H9 (cell line): ENCODE data around the gene FBP2. TPM values are rescaled to one million over a fixed set of nuclear protein-coding genes. Genes with fewer than 3 reads are reported as not detected.

Experiments used
- DNase-seq: peaks from one replicate; pipeline ENCODE4 v3.0.0-alpha.2; 2017
- H2AFZ ChIP-seq: one replicate; pipeline ENCODE4 v1.6.1; 2013; ENCODE audit warnings: mild to moderate bottlenecking, low read length, control low read depth, moderate library complexity
- H2AK5ac ChIP-seq: 2 replicates; pipeline ENCODE4 v1.6.1; 2013; ENCODE audit warnings: low read length, control low read depth, mixed read lengths; ENCODE audit not compliant: insufficient read length
- H2BK120ac ChIP-seq: one replicate; pipeline ENCODE4 v1.6.1; 2013; ENCODE audit warnings: low read depth, mild to moderate bottlenecking, low read length, control low read depth, inconsistent platforms; ENCODE audit not compliant: poor library complexity, severe bottlenecking
- H2BK12ac ChIP-seq: 2 replicates; pipeline ENCODE4 v1.6.1; 2013; ENCODE audit warnings: low read length, control low read depth, mixed read lengths, low read depth; ENCODE audit not compliant: insufficient read length
- H2BK15ac ChIP-seq: 2 replicates; pipeline ENCODE4 v1.6.1; 2013; ENCODE audit warnings: low read depth, low read length, control low read depth
- H2BK20ac ChIP-seq: one replicate; pipeline ENCODE4 v1.6.1; 2013; ENCODE audit warnings: low read depth, mild to moderate bottlenecking, low read length, control low read depth, inconsistent platforms; ENCODE audit not compliant: poor library complexity, severe bottlenecking
- H2BK5ac ChIP-seq: 2 replicates; pipeline ENCODE4 v1.6.1; 2013; ENCODE audit warnings: low read length, control low read depth, mixed read lengths; ENCODE audit not compliant: insufficient read length
- H3K14ac ChIP-seq: 2 replicates; pipeline ENCODE4 v1.6.1; 2013; ENCODE audit warnings: low read length, control low read depth; ENCODE audit not compliant: insufficient read depth
- H3K18ac ChIP-seq: 2 replicates; pipeline ENCODE4 v1.6.1; 2013; ENCODE audit warnings: low read depth, mild to moderate bottlenecking, mixed read lengths, low read length, control low read depth; ENCODE audit not compliant: insufficient read length
- H3K23ac ChIP-seq: 2 replicates; pipeline ENCODE4 v1.6.1; 2013; ENCODE audit warnings: low read length, control low read depth, mixed read lengths, low read depth; ENCODE audit not compliant: insufficient read length
- H3K23me2 ChIP-seq: 2 replicates; pipeline ENCODE4 v1.6.1; 2013; ENCODE audit warnings: low read depth, mild to moderate bottlenecking, mixed read lengths, low read length, control low read depth; ENCODE audit not compliant: insufficient read length, poor library complexity, severe bottlenecking
- H3K27ac ChIP-seq: 2 replicates; pipeline ENCODE4 v1.5.1; 2013; ENCODE audit warnings: low read length, control low read depth, mixed read lengths, low read depth; ENCODE audit not compliant: insufficient read length
- H3K27me3 ChIP-seq: 2 replicates; pipeline ENCODE4 v1.6.1; 2013; ENCODE audit warnings: low read length, control low read depth, inconsistent platforms; ENCODE audit not compliant: insufficient read depth
- H3K4ac ChIP-seq: 2 replicates; pipeline ENCODE4 v1.6.1; 2013; ENCODE audit warnings: low read depth, mild to moderate bottlenecking, control low read depth, inconsistent platforms, low read length, moderate library complexity
- H3K4me1 ChIP-seq: 2 replicates; pipeline ENCODE4 v1.6.1; 2013; ENCODE audit warnings: low read length, control low read depth, inconsistent platforms; ENCODE audit not compliant: insufficient read depth
- H3K4me2 ChIP-seq: 2 replicates; pipeline ENCODE4 v1.6.1; 2013; ENCODE audit warnings: low read length, control low read depth, mixed read lengths; ENCODE audit not compliant: insufficient read length, insufficient read depth
- H3K56ac ChIP-seq: 2 replicates; pipeline ENCODE4 v1.6.1; 2013; ENCODE audit warnings: low read depth, mild to moderate bottlenecking, mixed read lengths, low read length, control low read depth; ENCODE audit not compliant: insufficient read length
- H3K79me1 ChIP-seq: 2 replicates; pipeline ENCODE4 v1.6.1; 2013; ENCODE audit warnings: low read depth, mild to moderate bottlenecking, moderate library complexity, low read length, control low read depth, inconsistent platforms; ENCODE audit not compliant: insufficient read depth, poor library complexity, severe bottlenecking
- H3K79me2 ChIP-seq: 2 replicates; pipeline ENCODE4 v1.6.1; 2013; ENCODE audit warnings: low read length, control low read depth, inconsistent platforms; ENCODE audit not compliant: insufficient read depth
- H3K9ac ChIP-seq: 2 replicates; pipeline ENCODE4 v1.6.1; 2013; ENCODE audit warnings: low read length, control low read depth, mixed read lengths; ENCODE audit not compliant: insufficient read length; ENCODE audit errors: extremely low read depth
- H3K9me3 ChIP-seq: one replicate; pipeline ENCODE4 v1.6.1; 2013; ENCODE audit warnings: low read depth, low read length, inconsistent platforms; ENCODE audit not compliant: control insufficient read depth
- H3T11ph ChIP-seq: one replicate; pipeline ENCODE4 v1.6.1; 2013; ENCODE audit warnings: mild to moderate bottlenecking, low read length, control low read depth, inconsistent platforms
- H4K20me1 ChIP-seq: one replicate; pipeline ENCODE4 v1.6.1; 2013; ENCODE audit not compliant: control insufficient read depth, insufficient read length, insufficient read depth
- H4K5ac ChIP-seq: 2 replicates; pipeline ENCODE4 v1.6.1; 2013; ENCODE audit warnings: low read depth, mild to moderate bottlenecking, mixed read lengths, low read length, control low read depth; ENCODE audit not compliant: insufficient read length
- H4K8ac ChIP-seq: replicated peaks from 2 replicates; pipeline ENCODE4 v1.6.1; 2013; ENCODE audit warnings: low read length, control low read depth, mixed read lengths, low read depth; ENCODE audit not compliant: insufficient read length
- H4K91ac ChIP-seq: 2 replicates; pipeline ENCODE4 v1.6.1; 2013; ENCODE audit warnings: low read depth, mild to moderate bottlenecking, moderate library complexity, mixed read lengths, low read length, control low read depth; ENCODE audit not compliant: insufficient read length
- H3K27ac Mint-ChIP-seq, 3 experiments: 2 replicates in 2 of 3; 3 replicates in 1 of 3; pipeline ENCODE4 v1.8.0; 2020 to 2021; ENCODE audit warnings: mixed read lengths in 3 of 3, mild to moderate bottlenecking in 1 of 3, moderate library complexity in 1 of 3
- H3K27me3 Mint-ChIP-seq: 2 replicates; pipeline ENCODE4 v1.8.0; 2021; ENCODE audit warnings: low read depth, mild to moderate bottlenecking, moderate library complexity, mixed read lengths
- H3K36me3 Mint-ChIP-seq, 3 experiments: 2 replicates in 2 of 3; 3 replicates in 1 of 3; pipeline ENCODE4 v1.8.0; 2020 to 2021; ENCODE audit warnings: low read depth in 3 of 3, mixed read lengths in 3 of 3; ENCODE audit not compliant: insufficient read depth in 1 of 3
- H3K4me1 Mint-ChIP-seq, 2 experiments: 2 replicates each; pipeline ENCODE4 v1.8.0; 2020; ENCODE audit warnings: mixed read lengths in 2 of 2
- H3K4me3 Mint-ChIP-seq, 2 experiments: 2 replicates in 1 of 2; 3 replicates in 1 of 2; pipeline ENCODE4 v1.8.0; 2020 to 2021; ENCODE audit warnings: mild to moderate bottlenecking in 2 of 2, mixed read lengths in 2 of 2, moderate library complexity in 1 of 2
- H3K9me3 Mint-ChIP-seq, 2 experiments: 2 replicates in 1 of 2; 3 replicates in 1 of 2; pipeline ENCODE4 v1.8.0; 2020; ENCODE audit warnings: mild to moderate bottlenecking in 2 of 2, mixed read lengths in 2 of 2, moderate library complexity in 1 of 2
- WGBS: extraction: QIAGEN DNeasy Blood & Tissue Kit; methylation state at CpG from one replicate; pipeline ENCODE4 v1.1.7; 2013; ENCODE audit warnings: missing lambda C conversion rate, low lambda C conversion rate, mixed read lengths; ENCODE audit not compliant: insufficient read length; ENCODE audit errors: extremely low coverage; 5-methylcytosine and 5-hydroxymethylcytosine counted together
- total RNA-seq: library from RNA; stranded (reverse); gene quantifications from 2 replicates; pipeline ENCODE4 v1.2.1, GENCODE V29; 2021
- TF ChIP-seq, protein P1 (sequence below): fragments of 200-600 bp; sonication (generic); conservative IDR thresholded peaks from 3 replicates; pipeline ENCODE4 v1.8.0; 2021; ENCODE audit warnings: antibody characterized with exemption, mild to moderate bottlenecking

FBP2 gene
- total RNA-seq, 1 experiment from 2014 or later, result not detected

DNA sequence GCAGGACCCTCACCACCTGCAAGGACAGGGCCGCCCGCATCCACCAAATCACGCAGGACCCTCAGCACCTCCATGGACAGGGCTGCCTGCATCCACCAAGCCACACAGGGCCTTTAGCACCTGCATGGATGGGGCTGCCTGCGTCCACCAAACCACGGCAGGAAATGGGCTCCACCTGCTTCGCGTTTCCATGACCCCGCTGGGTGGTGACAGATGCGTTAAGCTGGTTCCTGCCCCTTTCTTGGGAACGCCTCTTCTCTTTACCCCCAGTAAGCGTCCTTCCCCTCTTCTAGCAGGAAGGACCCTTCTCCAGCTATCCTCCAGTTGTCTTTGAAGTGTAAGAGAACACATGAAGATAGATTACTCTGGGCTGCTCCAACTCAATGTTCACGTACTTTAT, 32.2 kb upstream of the FBP2 start:
- H3K4me3 Mint-ChIP-seq, result no peak overlapping the region
- H3K4me1 ChIP-seq, result no peaks in the 10 kb centered on the region; the same call in 1 of the 2 replicates
- H3K4me2 ChIP-seq, result no peak overlapping the region
- H4K5ac ChIP-seq, result no peak overlapping the region
- H3K27ac Mint-ChIP-seq, result no peak overlapping the region
- H3K27me3 Mint-ChIP-seq, result peaks cover 4% of the 10 kb centered on the region; the same call in 1 of the 2 replicates
- H3K79me1 ChIP-seq, result no peaks in the 10 kb centered on the region
- no peaks in the 10 kb centered on the region for H3K9me3 Mint-ChIP-seq
- H4K91ac ChIP-seq, result no peak overlapping the region
- H4K20me1 ChIP-seq, result no peaks in the 10 kb centered on the region
- no peak overlapping the region for H2BK20ac ChIP-seq
- H4K8ac ChIP-seq, result no peak overlapping the region
- H2BK12ac ChIP-seq, result no peak overlapping the region
- H3K79me2 ChIP-seq, result no peaks in the 10 kb centered on the region
- H3K9ac ChIP-seq, result no peak overlapping the region
- no peak overlapping the region for H2BK120ac ChIP-seq
- H3K18ac ChIP-seq, result no peak overlapping the region
- H2AFZ ChIP-seq, result no peak overlapping the region
- H2BK15ac ChIP-seq, result no peak overlapping the region
- H3K23me2 ChIP-seq, result no peaks in the 10 kb centered on the region
- DNase-seq, result peak; percentile 54
- no peak overlapping the region for H2AK5ac ChIP-seq
- TF ChIP-seq, protein P1, sequence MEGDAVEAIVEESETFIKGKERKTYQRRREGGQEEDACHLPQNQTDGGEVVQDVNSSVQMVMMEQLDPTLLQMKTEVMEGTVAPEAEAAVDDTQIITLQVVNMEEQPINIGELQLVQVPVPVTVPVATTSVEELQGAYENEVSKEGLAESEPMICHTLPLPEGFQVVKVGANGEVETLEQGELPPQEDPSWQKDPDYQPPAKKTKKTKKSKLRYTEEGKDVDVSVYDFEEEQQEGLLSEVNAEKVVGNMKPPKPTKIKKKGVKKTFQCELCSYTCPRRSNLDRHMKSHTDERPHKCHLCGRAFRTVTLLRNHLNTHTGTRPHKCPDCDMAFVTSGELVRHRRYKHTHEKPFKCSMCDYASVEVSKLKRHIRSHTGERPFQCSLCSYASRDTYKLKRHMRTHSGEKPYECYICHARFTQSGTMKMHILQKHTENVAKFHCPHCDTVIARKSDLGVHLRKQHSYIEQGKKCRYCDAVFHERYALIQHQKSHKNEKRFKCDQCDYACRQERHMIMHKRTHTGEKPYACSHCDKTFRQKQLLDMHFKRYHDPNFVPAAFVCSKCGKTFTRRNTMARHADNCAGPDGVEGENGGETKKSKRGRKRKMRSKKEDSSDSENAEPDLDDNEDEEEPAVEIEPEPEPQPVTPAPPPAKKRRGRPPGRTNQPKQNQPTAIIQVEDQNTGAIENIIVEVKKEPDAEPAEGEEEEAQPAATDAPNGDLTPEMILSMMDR, result no peak
- no peaks in the 10 kb centered on the region for H3K9me3 ChIP-seq
- H3K4me1 Mint-ChIP-seq, result peaks cover 15 to 29% of the 10 kb centered on the region in 2 experiments
- no peak overlapping the region for H3T11ph ChIP-seq
- H3K56ac ChIP-seq, result no peak overlapping the region
- no peak overlapping the region for H2BK5ac ChIP-seq
- H3K36me3 Mint-ChIP-seq, result no peaks in the 10 kb centered on the region
- no peaks in the 10 kb centered on the region for H3K27me3 ChIP-seq
- no peak overlapping the region for H3K14ac ChIP-seq
- no peak overlapping the region for H3K27ac ChIP-seq
- no CpG with 5 or more reads among the region's 12 CpGs for WGBS
- H3K4ac ChIP-seq, result no peak overlapping the region
- no peak overlapping the region for H3K23ac ChIP-seq
